C4-2B (cell line): ENCODE data around the gene CDA.

Source experiments
- H3K27ac ChIP-seq: fragments of 450-650 bp; 2 replicates; pipeline ENCODE4 v1.5.1; 2017
- ZFX ChIP-seq: fragments of 450-650 bp; IDR thresholded peaks from 2 replicates; pipeline ENCODE4 v1.6.1; 2017
- TF ChIP-seq, protein P1 (sequence below): fragments of 450-650 bp; conservative IDR thresholded peaks from 2 replicates; pipeline ENCODE4 v1.5.1; 2017; ENCODE audit warnings: mild to moderate bottlenecking

CDA gene

DNA sequence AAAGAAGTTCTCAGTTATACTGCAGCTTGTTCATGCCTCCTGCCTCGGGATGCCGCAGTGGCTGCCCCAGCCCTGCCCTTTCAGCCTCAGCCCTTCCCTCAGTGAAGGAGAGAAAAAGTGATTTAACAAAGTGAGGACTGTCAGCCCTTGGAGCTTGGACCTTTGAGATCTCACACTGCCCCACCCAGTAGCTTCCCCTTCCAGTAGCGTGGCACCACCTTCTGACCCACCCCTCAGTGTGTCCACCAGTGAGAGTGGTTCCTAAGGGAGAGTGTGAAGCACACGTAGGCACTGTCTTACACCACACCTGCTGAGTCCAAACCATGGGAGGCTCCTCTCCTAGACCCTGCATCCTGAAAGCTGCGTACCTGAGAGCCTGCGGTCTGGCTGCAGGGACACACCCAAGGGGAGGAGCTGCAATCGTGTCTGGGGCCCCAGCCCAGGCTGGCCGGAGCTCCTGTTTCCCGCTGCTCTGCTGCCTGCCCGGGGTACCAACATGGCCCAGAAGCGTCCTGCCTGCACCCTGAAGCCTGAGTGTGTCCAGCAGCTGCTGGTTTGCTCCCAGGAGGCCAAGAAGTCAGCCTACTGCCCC, at the start of gene CDA:
TSS of gene CDA (plus strand) at position 464 of the 592 bp plus-strand sequence. CDS start at position 497, 33 bp downstream.
- no peak within 1 kb of the TSS for H3K27ac ChIP-seq
- TF ChIP-seq, protein P1, sequence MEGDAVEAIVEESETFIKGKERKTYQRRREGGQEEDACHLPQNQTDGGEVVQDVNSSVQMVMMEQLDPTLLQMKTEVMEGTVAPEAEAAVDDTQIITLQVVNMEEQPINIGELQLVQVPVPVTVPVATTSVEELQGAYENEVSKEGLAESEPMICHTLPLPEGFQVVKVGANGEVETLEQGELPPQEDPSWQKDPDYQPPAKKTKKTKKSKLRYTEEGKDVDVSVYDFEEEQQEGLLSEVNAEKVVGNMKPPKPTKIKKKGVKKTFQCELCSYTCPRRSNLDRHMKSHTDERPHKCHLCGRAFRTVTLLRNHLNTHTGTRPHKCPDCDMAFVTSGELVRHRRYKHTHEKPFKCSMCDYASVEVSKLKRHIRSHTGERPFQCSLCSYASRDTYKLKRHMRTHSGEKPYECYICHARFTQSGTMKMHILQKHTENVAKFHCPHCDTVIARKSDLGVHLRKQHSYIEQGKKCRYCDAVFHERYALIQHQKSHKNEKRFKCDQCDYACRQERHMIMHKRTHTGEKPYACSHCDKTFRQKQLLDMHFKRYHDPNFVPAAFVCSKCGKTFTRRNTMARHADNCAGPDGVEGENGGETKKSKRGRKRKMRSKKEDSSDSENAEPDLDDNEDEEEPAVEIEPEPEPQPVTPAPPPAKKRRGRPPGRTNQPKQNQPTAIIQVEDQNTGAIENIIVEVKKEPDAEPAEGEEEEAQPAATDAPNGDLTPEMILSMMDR, result no peak
- no peak for TF ChIP-seq ZFX

DNA sequence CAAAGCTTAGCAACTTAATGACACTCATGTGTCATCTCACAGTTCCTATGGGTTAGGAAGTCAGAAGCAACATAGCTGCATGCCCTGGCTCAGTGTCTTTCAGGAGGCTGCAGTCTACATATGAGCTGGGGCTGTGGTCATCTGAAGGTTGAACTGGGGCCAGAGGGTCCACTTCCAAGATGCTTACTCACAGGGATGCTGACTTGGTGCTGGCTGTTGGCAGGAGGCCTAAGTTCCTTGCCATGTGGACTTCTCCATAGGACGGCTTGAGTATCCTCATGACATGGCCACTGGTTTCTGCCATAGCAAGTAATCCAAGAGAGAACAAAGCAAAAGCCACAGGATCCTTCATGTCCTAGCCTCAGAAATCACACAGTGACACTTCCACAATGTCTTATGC, 48.6 kb upstream of the CDA start:
- no peak for TF ChIP-seq ZFX
- TF ChIP-seq, protein P1, result no peak
- no peak overlapping the region for H3K27ac ChIP-seq

DNA sequence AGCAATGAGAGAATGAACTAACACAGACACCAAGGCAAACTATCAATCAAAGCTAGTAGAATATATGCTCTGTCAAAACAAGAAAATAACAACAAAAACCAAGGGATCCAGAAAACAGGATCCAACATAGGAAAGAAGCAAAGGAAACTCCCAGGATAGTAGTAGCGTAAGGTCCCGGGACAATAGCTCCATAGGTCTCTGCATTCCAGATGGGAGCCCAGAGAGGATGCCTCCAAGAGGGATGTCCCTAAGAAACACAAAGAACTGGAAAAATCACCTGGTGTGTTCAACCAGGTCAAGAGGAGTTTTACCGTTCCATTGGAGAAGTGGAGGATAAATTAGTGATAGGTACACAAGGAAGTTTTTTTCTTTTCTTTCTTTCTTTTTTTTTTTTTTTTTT, 42.3 kb upstream of the CDA start:
- H3K27ac ChIP-seq, result no peak overlapping the region
- TF ChIP-seq, protein P1, result no peak
- TF ChIP-seq ZFX, result no peak

DNA sequence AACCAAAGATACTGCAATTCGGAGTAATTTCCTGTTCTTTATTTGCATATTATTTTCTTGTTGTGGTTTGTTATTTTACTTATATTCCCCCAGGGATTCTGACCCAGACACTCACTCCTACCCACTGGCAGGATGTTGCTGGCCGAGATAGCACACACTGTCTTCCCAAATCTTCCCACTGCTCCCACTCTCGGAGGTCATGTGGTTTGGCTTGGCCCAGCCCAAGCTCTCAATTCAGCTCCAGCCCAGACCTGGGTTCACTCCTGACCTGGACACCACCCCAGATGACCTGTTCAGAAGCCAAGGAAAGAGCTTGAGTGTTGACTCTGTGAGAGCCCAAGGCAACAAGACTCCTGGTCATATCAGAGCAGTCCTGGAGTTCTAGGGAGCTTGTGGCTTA, 37.7 kb upstream of the CDA start:
- TF ChIP-seq ZFX, result no peak
- TF ChIP-seq, protein P1, result no peak
- no peak overlapping the region for H3K27ac ChIP-seq

DNA sequence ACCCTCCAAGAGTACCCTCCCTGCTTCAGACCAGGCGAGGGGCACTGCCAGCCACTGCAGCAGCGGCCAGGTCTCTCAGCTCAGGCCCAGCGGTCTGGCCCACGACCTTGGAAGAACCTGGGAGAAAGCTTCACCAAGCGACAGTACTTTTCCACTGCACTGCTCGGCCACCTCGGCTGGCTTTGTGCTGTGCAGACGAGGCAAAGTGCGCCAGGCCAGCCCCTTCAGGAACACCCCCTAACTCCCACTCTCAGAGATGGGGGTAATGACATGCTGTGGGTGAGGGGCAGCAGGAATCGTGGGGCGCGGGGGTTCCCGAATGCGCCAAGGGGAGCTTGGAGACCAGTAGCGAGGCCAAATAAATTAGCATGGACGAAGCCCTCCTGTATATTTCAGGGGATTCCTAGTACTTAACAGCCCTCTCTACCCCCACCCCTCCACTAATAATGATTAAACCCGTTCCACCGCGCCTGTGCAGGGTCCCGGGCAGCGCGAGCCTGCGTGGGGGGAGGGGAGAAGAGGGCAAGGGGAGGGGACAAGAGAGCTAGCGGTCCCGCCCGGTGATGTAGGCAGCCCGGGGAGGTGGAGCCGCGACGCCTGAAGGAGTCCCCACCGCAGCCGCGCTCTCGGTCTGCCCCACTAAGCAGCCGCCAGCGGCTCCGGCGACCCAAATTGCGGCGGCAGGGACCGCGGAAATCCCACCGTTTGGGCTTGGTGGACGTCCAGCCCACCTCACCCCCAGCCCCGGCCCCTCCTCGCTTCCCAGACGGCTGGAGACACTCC, 36.8 kb upstream of the CDA start, which contains the start of gene FAM43B:
TSS of gene FAM43B (plus strand) at position 629 of the 783 bp plus-strand sequence. CDS start 401 bp downstream, outside the sequence.
- TF ChIP-seq ZFX, result no peak
- TF ChIP-seq, protein P1, result no peak
- H3K27ac ChIP-seq, result no peak within 1 kb of the TSS

DNA sequence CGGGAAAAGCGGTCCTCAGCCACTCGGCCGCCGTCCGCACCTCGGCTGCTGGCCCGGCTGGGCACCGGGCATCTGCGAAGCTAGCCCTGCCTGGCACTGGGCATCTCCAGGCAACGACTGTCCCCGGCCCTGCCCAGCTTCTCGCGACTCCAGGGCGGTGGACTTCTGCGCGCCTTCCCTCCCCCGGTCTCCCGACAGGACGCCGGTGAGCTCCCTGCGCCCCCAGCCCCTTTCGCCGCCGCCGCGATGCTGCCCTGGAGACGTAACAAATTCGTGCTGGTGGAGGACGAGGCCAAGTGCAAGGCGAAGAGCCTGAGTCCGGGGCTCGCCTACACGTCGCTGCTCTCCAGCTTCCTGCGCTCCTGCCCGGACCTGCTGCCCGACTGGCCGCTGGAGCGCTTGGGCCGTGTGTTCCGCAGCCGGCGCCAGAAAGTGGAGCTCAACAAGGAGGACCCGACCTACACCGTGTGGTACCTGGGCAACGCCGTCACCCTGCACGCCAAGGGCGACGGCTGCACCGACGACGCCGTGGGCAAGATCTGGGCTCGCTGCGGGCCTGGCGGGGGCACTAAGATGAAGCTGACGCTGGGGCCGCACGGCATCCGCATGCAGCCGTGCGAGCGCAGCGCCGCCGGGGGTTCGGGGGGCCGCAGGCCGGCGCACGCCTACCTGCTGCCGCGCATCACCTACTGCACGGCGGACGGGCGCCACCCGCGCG, 36.0 kb upstream of the CDA start:
- H3K27ac ChIP-seq, result no peak overlapping the region
- no peak for TF ChIP-seq ZFX
- TF ChIP-seq, protein P1, result no peak
